LNCaP clone FGC (cell line): Measurements from ENCODE around the gene TNFSF10.
A peak's percentile ranks its signal among the peaks of the same experiment; 100 is the strongest.
"Not testable (repeated sequence)": the region's sequence is repeated elsewhere in the genome, so short reads cannot be mapped to it uniquely, and the experiment has no call there.

Experiments used
- DNase-seq: peaks from one replicate; pipeline ENCODE4 v3.0.0-alpha.2; 2011; ENCODE audit warnings: low read depth
- H3K4me3 ChIP-seq: 2 replicates; pipeline ENCODE4 v1.5.1; 2011; ENCODE audit warnings: mild to moderate bottlenecking, low read depth, low read length, control low read depth
- CTCF ChIP-seq: IDR thresholded peaks from 2 replicates; pipeline ENCODE4 v1.5.1; 2012; ENCODE audit warnings: mild to moderate bottlenecking; ENCODE audit not compliant: control insufficient read depth, insufficient read depth; ENCODE audit errors: extremely low read depth

Gene TNFSF10

GRCh38 chr3:172511783-172512762 lies 11.2 kb downstream of the TNFSF10 start:
- no peak for DNase-seq

GRCh38 chr3:172506094-172506493 lies 17.1 kb downstream of the TNFSF10 start:
- no peak for TF ChIP-seq CTCF
- no peak overlapping the region for H3K4me3 ChIP-seq
- no peak for DNase-seq

More at GRCh38 chr3:172511783-172512762, 11.2 kb downstream of the TNFSF10 start:
- no peak overlapping the region for H3K4me3 ChIP-seq
- no peak for TF ChIP-seq CTCF

GRCh38 chr3:172501540-172501939 lies 21.7 kb downstream of the TNFSF10 start:
- no peak for DNase-seq
- H3K4me3 ChIP-seq: no peak overlapping the region
- no peak for TF ChIP-seq CTCF

- peak; percentile 58 for DNase-seq
- not testable (repeated sequence) for H3K4me3 ChIP-seq
- peak; percentile 77 for TF ChIP-seq CTCF
Measured at GRCh38 chr3:172490198-172490669, 33.0 kb downstream of the TNFSF10 start.

GRCh38 chr3:172478116-172478515 lies 45.1 kb downstream of the TNFSF10 start:
- no peak for TF ChIP-seq CTCF
- no peak for DNase-seq
- H3K4me3 ChIP-seq: no peak overlapping the region

- TF ChIP-seq CTCF: no peak
- H3K4me3 ChIP-seq: no peak overlapping the region
Measured at GRCh38 chr3:172476347-172476746, 46.9 kb downstream of the TNFSF10 start.

More at GRCh38 chr3:172476347-172476746, 46.9 kb downstream of the TNFSF10 start:
- DNase-seq: no peak
